Aorta (tissue), 5 donors: ENCODE results near the gene SHANK3. TPM values are rescaled to one million over a fixed set of nuclear protein-coding genes. Genes with fewer than 3 reads are reported as not detected.

Source experiments
- ATAC-seq: fragments of 200-7000 bp; cut with Tn5 transposase; one replicate; pipeline ENCODE4 v1.9.1; 2022; ENCODE audit warnings: moderate library complexity; ENCODE audit not compliant: low FRiP score
- DNase-seq, 2 donors: peaks; one replicate each; pipeline ENCODE4 v3.0.0-alpha.2; 2020
- H3K27ac ChIP-seq, 2 donors: one replicate each; pipeline ENCODE4 v1.5.1; 2013; ENCODE audit warnings: low read length in 2 of 2, mild to moderate bottlenecking in 2 of 2, moderate library complexity in 2 of 2, control low read depth in 1 of 2, inconsistent platforms in 1 of 2, low read depth in 1 of 2
- H3K27me3 ChIP-seq, 2 donors: one replicate each; pipeline ENCODE4 v1.6.1; 2013; ENCODE audit warnings: control low read depth in 1 of 2, low read length in 1 of 2, mild to moderate bottlenecking in 1 of 2, moderate library complexity in 1 of 2; ENCODE audit not compliant: insufficient read depth in 2 of 2, control insufficient read depth in 1 of 2
- H3K36me3 ChIP-seq, 2 donors: one replicate each; pipeline ENCODE4 v1.6.1; 2013; ENCODE audit warnings: control low read depth in 1 of 2, low read length in 1 of 2, mild to moderate bottlenecking in 1 of 2; ENCODE audit not compliant: insufficient read depth in 2 of 2, control insufficient read depth in 1 of 2
- H3K4me1 ChIP-seq, 2 donors: one replicate each; pipeline ENCODE4 v1.6.1; 2013; ENCODE audit warnings: low read length in 2 of 2, control low read depth in 1 of 2, mild to moderate bottlenecking in 1 of 2, moderate library complexity in 1 of 2; ENCODE audit not compliant: insufficient read depth in 2 of 2, control insufficient read depth in 1 of 2
- H3K4me3 ChIP-seq, 2 donors: one replicate each; pipeline ENCODE4 v1.5.1; 2013; ENCODE audit warnings: low read length in 2 of 2, control low read depth in 1 of 2, mild to moderate bottlenecking in 1 of 2
- H3K9me3 ChIP-seq: one replicate; pipeline ENCODE4 v1.6.1; 2013; ENCODE audit warnings: mild to moderate bottlenecking, low read length; ENCODE audit not compliant: control insufficient read depth
- WGBS, 2 donors: extraction: QIAGEN DNeasy Blood & Tissue Kit; methylation state at CpG; one replicate each; pipeline ENCODE4 v1.1.7; 2013; 5-methylcytosine and 5-hydroxymethylcytosine counted together
- intact Hi-C, 2 donors: fragments of 100-400 bp; cut with DNase I; formaldehyde crosslinking; loops; one replicate each; pipeline versions ENCODE4 v1.14.2 to v1.15.0; 2022
- polyA plus RNA-seq, 2 donors: library from polyadenylated mRNA; stranded (reverse); fragments of 200-250 nt; gene quantifications; one replicate each; pipeline ENCODE4 v1.2.3, GENCODE V29; 2013
- total RNA-seq, 2 donors: library from RNA; stranded (reverse); fragmentation: NEBNext Ultra II Directional; extraction: Animal tissue kit (Norgen Biotek cat#: 25700); gene quantifications; one replicate each; pipeline ENCODE4 v1.2.1, GENCODE V29; 2021
- donor health status: healthy with polysubstance abuse.
- donor health status: Bipolar disorder and iron deficiency.
- donor health status: DM: no; HTN: no; CAD: no.
- donor health status: DM: no; HTN: no; CAD: no.
- donor health status: DM: yes; HTN: yes; CAD: no.

Gene SHANK3
- total and polyA plus RNA-seq, 4 donors = 0.63 to 62.9 (median 25.9) TPM

DNA sequence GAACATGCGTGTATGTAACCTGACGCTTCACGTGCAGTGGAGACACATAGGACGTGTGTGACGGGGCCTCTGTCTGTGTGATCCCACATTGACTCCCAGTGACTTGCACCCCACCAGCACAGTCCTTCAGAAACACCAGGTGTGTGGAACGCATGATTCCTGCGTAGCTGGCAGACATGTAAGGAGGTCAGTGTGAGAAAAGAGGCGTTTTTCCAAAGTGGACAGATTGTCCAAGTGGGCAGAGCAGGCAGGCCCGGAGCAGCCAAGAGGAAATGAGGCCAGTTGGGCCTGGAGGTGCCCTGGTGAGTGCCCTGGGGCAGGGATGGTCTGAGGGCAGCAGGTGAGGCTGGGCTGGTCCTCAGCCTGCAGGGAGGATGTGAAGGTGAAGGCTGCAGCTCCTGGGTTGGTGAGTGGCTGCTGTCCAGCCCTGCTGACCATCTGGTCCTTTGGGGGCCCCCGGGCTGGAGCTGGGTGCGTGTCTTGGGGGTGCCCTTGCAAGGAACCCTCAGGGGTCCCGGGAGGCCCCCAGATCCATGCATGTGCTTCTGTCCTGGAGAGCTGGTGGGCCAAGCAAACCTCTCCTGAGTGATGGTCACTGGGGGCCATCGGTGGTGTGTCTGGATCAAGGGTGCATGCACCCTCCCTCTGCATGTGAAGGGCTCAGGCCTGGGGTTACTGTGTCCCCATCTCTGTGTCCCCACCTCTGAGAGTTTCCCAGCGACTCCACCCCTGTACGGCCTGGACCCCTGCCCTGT, 26.6 kb downstream of the SHANK3 start:
- intact Hi-C loops = no loop called here
- Histone ChIP-seq H3K36me3 (no peaks in the 10 kb centered on the region), H3K27me3 (no peaks in the 10 kb centered on the region), H3K4me1 (no peaks in the 10 kb centered on the region), H3K4me3 (no peak overlapping the region), H3K27ac (no peak overlapping the region), H3K9me3 (no peaks in the 10 kb centered on the region)
- ATAC-seq (no peak), DNase-seq (peak; percentile 38 to 65)
- 92 to 93% methylated on average over 15 of the region's 15 CpGs for WGBS, 2 donors

DNA sequence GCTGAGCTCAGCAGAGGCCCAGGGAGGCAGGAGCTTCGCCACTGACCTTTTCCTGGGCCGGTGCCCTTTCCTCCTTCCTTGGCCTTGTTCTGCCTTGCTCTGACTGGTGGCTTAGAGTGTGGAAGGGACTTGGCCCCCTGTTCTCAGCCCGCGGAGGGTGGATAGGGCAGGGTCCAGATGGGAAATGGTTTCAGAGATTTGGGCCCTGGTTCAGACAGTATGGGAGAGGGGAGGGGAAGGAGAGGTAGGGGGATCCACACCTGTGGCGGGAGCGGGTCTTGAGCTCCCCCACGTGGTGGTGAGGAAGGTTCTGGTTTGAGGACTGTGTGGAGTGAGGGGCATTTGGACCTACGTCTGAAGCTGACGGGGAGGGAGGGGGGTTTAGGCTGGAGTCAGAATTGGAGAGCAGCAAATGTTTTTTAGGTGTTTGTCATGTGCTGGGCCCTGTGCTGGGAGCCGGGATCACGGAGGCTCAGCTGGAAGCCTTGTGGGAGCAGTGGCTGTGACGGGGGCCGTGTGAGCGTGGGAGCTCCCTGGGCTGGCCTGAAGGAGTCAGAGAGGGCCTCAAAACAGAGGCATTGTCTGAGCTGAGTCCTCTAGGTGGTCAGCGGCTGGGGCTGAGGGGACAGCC, 27.2 kb downstream of the SHANK3 start:
- Histone ChIP-seq H3K4me3 (no peak overlapping the region), H3K9me3 (no peaks in the 10 kb centered on the region), H3K27ac (no peak overlapping the region), H3K36me3 (no peaks in the 10 kb centered on the region), H3K27me3 (no peaks in the 10 kb centered on the region), H3K4me1 (no peaks in the 10 kb centered on the region)
- WGBS, 2 donors = 82 to 84% methylated on average over 15 of the region's 15 CpGs
- ATAC-seq (no peak), DNase-seq (peak; percentile 32 to 66)
- intact Hi-C loops = no loop called here

DNA sequence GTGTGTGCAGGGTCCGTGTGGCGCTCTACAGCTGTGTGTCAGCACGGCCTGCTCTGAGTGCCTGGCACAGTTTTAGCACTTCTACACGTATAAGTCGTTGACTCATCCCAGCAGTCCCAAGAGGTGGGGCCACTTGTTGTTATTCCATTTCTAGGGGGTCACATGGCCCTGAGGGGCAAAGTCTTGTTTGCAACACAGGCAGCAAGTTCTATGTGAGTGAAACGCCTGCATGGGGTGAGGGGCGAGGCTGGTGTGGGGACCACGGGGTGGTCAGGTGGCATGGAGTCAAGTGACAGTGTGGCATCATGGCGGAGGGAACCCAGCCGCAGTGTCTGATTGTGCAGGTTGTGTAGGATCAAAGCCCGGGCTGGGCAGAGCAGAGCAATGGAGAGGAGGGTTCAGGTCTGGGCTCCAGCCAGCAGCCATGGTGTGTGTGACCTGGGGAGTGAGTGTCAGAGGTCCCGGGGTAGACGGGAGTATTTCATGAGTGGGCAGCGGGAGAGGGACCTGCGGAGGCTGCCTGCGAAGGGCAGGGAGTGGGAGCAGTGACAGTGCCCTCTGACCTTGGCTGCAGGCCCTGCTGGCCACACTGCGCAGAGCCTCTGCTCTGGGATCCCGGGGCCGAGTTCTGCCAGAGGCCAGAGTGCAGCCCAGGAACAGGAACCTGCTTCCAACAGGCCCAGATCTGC, 27.9 kb downstream of the SHANK3 start:
- no peak overlapping the region for H3K27ac ChIP-seq
- intact Hi-C loops = no loop called here
- H3K9me3 ChIP-seq = no peaks in the 10 kb centered on the region
- 84 to 85% methylated on average over 19 of the region's 19 CpGs for WGBS, 2 donors
- no peak overlapping the region for H3K4me3 ChIP-seq
- DNase-seq (peak; percentile 35 to 52), ATAC-seq (no peak)
- H3K27me3 ChIP-seq = no peaks in the 10 kb centered on the region
- H3K4me1 ChIP-seq = no peaks in the 10 kb centered on the region
- no peaks in the 10 kb centered on the region for H3K36me3 ChIP-seq

DNA sequence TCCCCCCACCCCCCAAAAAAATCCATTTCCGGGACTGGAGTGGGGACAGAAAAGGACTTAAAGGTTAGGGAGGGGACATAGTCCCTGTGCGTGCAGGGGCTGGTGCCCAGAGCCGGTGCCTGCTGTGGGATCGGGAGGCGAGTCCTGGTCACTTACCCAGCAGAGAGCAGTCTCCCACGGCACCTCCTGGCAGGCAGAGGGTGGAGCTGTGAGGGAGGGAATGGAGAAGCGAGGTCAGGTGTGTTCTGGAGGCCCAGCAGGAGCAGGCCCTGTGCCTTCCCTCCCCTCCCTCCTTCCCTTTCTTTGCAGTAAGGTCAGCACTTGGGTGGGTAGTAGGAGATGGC, 28.4 kb downstream of the SHANK3 start:
- Histone ChIP-seq H3K27ac (no peak overlapping the region), H3K27me3 (no peaks in the 10 kb centered on the region), H3K4me3 (no peak overlapping the region), H3K36me3 (no peaks in the 10 kb centered on the region), H3K4me1 (no peaks in the 10 kb centered on the region), H3K9me3 (no peaks in the 10 kb centered on the region)
- WGBS, 2 donors = 57 to 74% methylated on average over 7 of the region's 7 CpGs
- ATAC-seq = no peak
- intact Hi-C loops = no loop called here
- peak in 1 of 2 donors; percentile 30 for DNase-seq

DNA sequence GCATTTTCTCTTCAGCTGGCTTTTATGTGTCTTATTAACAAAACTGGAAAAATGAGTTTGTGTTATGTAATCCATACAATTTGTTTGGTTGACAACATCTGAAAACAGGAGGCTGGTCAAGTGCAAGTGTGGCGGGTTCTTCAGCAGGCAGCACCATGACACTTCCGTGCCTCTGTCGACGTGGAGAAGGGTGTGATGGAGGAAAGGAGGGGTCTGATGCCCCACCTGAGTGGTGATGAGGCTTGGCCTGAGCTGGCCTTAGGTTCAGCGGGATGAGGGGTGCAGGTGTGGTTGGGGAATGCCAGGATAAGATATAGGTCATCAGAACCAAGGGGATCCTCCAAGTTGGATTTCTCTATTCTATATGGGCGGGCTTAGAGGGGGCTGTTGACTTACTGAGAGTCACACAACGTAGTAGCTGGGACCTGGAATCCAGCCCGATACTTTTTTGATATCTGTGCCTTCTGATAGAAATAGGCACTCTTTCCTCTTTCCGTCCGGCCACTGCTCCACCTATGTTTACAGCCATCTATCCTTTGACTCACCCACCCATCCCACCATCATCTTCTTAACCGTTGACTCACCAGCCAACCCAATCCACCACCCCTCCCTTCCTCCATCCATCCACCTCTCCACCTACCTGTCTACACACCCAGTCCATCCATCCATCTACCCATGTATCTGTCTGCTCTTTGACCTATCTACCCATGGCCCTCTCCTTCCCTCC, 29.0 kb downstream of the SHANK3 start:
- no peak for ATAC-seq
- intact Hi-C loops = no loop called here
- WGBS, 2 donors = 92 to 95% methylated on average over 11 of the region's 11 CpGs
- no peaks in the 10 kb centered on the region for H3K27me3 ChIP-seq
- no peak overlapping the region for H3K27ac ChIP-seq
- no peaks in the 10 kb centered on the region for H3K9me3 ChIP-seq
- H3K36me3 ChIP-seq = no peaks in the 10 kb centered on the region
- H3K4me3 ChIP-seq = no peak overlapping the region
- DNase-seq = peak in 1 of 2 donors; percentile 26
- H3K4me1 ChIP-seq = no peaks in the 10 kb centered on the region

DNA sequence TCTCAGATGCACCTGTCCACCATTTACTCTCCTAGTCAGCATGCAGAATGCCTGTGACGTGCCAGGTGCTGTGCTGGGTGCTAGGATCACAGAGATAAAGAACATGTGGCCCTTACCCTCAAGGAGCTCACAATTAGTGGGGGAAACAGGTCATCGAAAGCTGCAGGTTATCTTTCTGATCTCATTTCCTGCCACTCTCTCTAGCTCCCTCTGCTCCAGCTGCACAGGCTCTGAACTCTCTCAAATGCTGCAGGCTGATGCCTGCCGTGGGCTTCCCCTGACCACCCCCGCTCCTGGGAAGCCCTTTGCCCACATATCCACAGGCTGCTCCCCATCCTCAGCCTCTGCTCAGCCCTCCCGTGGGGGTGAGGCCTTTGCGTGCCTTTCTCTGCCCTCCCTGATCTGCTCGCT, 29.6 kb downstream of the SHANK3 start:
- ATAC-seq = no peak
- no peaks in the 10 kb centered on the region for H3K36me3 ChIP-seq
- intact Hi-C loops = no loop called here
- no peaks in the 10 kb centered on the region for H3K9me3 ChIP-seq
- H3K4me1 ChIP-seq = no peaks in the 10 kb centered on the region
- no peak overlapping the region for H3K4me3 ChIP-seq
- WGBS, 2 donors = 79 to 81% methylated on average over 7 of the region's 7 CpGs
- H3K27ac ChIP-seq = no peak overlapping the region
- no peaks in the 10 kb centered on the region for H3K27me3 ChIP-seq
- DNase-seq = peak in 1 of 2 donors; percentile 17

DNA sequence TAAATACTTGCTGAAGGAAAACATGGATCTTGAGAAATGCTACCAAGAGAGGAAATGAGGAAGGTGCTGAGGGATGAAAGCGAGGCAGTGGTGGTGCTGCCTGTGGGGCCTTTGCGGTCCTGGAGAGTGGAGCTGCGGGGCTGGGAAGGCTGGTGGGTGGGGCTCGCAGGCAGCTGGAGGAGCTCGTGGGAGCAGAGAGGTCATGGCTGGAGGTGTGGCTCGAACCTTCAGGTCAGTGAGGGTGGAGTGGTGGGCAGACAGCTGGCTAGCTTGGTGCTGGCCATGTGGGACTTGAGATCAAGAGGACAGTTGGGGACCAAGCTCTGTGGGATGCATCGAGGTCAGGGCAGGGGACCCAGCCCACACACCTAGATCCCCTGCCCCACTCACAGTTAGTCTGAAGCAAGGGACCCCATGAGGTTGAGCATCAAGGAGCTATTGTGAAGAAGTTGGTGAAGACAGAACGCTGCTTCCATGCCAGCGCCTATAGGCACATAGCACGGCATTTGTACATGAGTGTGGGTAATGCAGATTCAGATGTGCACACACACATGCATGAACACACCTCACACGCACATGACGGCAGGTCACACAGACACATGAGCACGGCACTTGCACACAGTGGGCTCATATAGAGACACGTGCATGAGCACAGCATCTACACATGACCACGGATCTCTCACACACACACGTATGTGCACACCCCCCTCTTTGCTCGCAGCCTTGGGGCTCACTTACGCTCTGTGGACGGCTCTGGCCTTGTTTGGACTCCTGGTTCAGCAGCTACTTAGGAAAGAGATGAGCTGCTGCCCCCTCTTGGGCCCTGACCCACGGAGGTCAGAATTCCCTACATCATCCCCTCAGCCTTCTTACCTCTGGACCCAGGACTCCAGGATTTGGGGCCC, 30.4 kb downstream of the SHANK3 start:
- H3K27ac ChIP-seq = no peak overlapping the region
- intact Hi-C loops = no loop called here
- ATAC-seq (no peak), DNase-seq (peak; percentile 20 to 40)
- no peaks in the 10 kb centered on the region for H3K27me3 ChIP-seq
- WGBS, 2 donors = 89 to 91% methylated on average over 20 of the region's 20 CpGs
- no peaks in the 10 kb centered on the region for H3K9me3 ChIP-seq
- no peak overlapping the region for H3K4me3 ChIP-seq
- H3K36me3 ChIP-seq = no peaks in the 10 kb centered on the region
- H3K4me1 ChIP-seq = no peaks in the 10 kb centered on the region
